Endothelial cell of umbilical vein (primary cell): ENCODE data around the gene FEN1. TPM values are rescaled to one million over a fixed set of nuclear protein-coding genes. Genes with fewer than 3 reads are reported as not detected.

Source experiments
- BruUV-seq: library from RNA; stranded (reverse); fragments of 400-500 nt; replicated peaks from 2 replicates; lab custom pipeline; 2021; lab: Mats Ljungman, UMichigan
- CTCF ChIA-PET: fragments of 300-600, 350-600 bp; sonication (Branson Sonifier 250); formaldehyde crosslinking; loops from one replicate; lab custom pipeline; 2021; ENCODE audit warnings: antibody characterized with exemption, inconsistent platforms; lab: Charles Lee
- POLR2A ChIA-PET: fragments of 300-600, 350-600 bp; sonication (Branson Sonifier 250); formaldehyde crosslinking; loops from one replicate; lab custom pipeline; 2021; ENCODE audit warnings: antibody characterized with exemption, inconsistent platforms; lab: Charles Lee
- DNase-seq: peaks from one replicate; pipeline ENCODE4 v3.0.0-alpha.2; 2011; ENCODE audit warnings: low read depth, low spot score
- FAIRE-seq: peaks from 2 replicates; lab custom pipeline; 2011; peaks lifted over from hg19 to GRCh38; lab: Jason Lieb, UNC
- H2AFZ ChIP-seq: 2 replicates; pipeline ENCODE4 v1.6.0; 2012; ENCODE audit warnings: low read depth, low read length, control low read depth, inconsistent platforms
- H3K27ac ChIP-seq: 2 replicates; pipeline ENCODE4 v1.5.1; 2011; ENCODE audit warnings: low read depth, mild to moderate bottlenecking, control low read depth, low read length, moderate library complexity; ENCODE audit not compliant: insufficient read depth
- H3K27me3 ChIP-seq, 2 experiments: 2 replicates each; pipeline versions ENCODE4 v1.6.0 to v1.6.1; 2011; ENCODE audit warnings: low read length in 2 of 2, mixed read lengths in 1 of 2; ENCODE audit not compliant: control insufficient read depth in 2 of 2, insufficient read depth in 2 of 2
- H3K36me3 ChIP-seq, 2 experiments: 2 replicates in 1 of 2; 3 replicates in 1 of 2; pipeline ENCODE4 v1.5.1; 2011; ENCODE audit warnings: low read length in 2 of 2, mild to moderate bottlenecking in 1 of 2, moderate library complexity in 1 of 2; ENCODE audit not compliant: control insufficient read depth in 2 of 2, insufficient read depth in 2 of 2; ENCODE audit errors: extremely low read depth in 1 of 2
- H3K4me1 ChIP-seq: 3 replicates; pipeline ENCODE4 v1.5.1; 2011; ENCODE audit warnings: mild to moderate bottlenecking, low read length; ENCODE audit not compliant: control insufficient read depth, insufficient read depth; ENCODE audit errors: extremely low read depth
- H3K4me2 ChIP-seq: 2 replicates; pipeline ENCODE4 v1.6.1; 2011; ENCODE audit warnings: low read length, control low read depth, mixed read lengths; ENCODE audit not compliant: insufficient read depth
- H3K4me3 ChIP-seq, 3 experiments: fragments of 200-600 bp in 1 of 3; sonication (generic), shearing (Covaris generic) in 1 of 3; replicated peaks in 1 of 3; 2 replicates each; pipeline ENCODE4 v1.5.1; 2011 to 2016; ENCODE audit warnings: control low read depth in 3 of 3, low read length in 3 of 3, mild to moderate bottlenecking in 2 of 3, inconsistent platforms in 1 of 3, low read depth in 1 of 3, moderate library complexity in 1 of 3; ENCODE audit not compliant: insufficient read depth in 1 of 3
- H3K79me2 ChIP-seq: 2 replicates; pipeline ENCODE4 v1.6.0; 2012; ENCODE audit warnings: low read length, inconsistent platforms; ENCODE audit not compliant: control insufficient read depth, insufficient read depth
- H3K9ac ChIP-seq: replicated peaks from 2 replicates; pipeline ENCODE3; 2011; ENCODE audit warnings: low read length, control low read depth; ENCODE audit not compliant: insufficient read depth; ENCODE audit errors: extremely low read depth
- H3K9me1 ChIP-seq: replicated peaks from 3 replicates; pipeline ENCODE4 v1.6.0; 2011; ENCODE audit warnings: mild to moderate bottlenecking, low read length; ENCODE audit not compliant: control insufficient read depth, insufficient read depth; ENCODE audit errors: extremely low read depth
- H3K9me3 ChIP-seq: replicated peaks from 2 replicates; pipeline ENCODE4 v1.5.1; 2012; ENCODE audit warnings: low read length, inconsistent platforms; ENCODE audit not compliant: control insufficient read depth, insufficient read depth
- H4K20me1 ChIP-seq: replicated peaks from 2 replicates; pipeline ENCODE3; 2011; ENCODE audit warnings: mild to moderate bottlenecking, low read length; ENCODE audit not compliant: control insufficient read depth, insufficient read depth; ENCODE audit errors: extremely low read depth
- CTCF ChIP-seq, 2 donors: IDR thresholded peaks; 1 replicate in 1 of 2; 2 replicates in 1 of 2; pipeline ENCODE4 v1.5.1; 2011; ENCODE audit warnings: low read length in 2 of 2, mild to moderate bottlenecking in 2 of 2, moderate library complexity in 2 of 2, control low read depth in 1 of 2, inconsistent platforms in 1 of 2, low read depth in 1 of 2; ENCODE audit not compliant: insufficient read depth in 1 of 2; ENCODE audit errors: extremely low read depth in 1 of 2
- EZH2 ChIP-seq: IDR thresholded peaks from 2 replicates; pipeline ENCODE4 v1.6.1; 2012; ENCODE audit warnings: borderline replicate concordance, low read depth, mild to moderate bottlenecking, moderate library complexity, low read length, inconsistent platforms; ENCODE audit not compliant: severe bottlenecking
- FOS ChIP-seq: IDR thresholded peaks from 2 replicates; pipeline ENCODE4 v1.6.1; 2011; ENCODE audit warnings: mild to moderate bottlenecking, low read length, moderate library complexity, borderline replicate concordance; ENCODE audit not compliant: insufficient read depth
- GATA2 ChIP-seq: IDR thresholded peaks from 2 replicates; pipeline ENCODE4 v1.7.0; 2011; ENCODE audit warnings: low read depth, mild to moderate bottlenecking, moderate library complexity, mixed read lengths, low read length; ENCODE audit not compliant: insufficient read length, insufficient read depth
- JUN ChIP-seq: IDR thresholded peaks from 2 replicates; pipeline ENCODE4 v1.6.1; 2011; ENCODE audit warnings: borderline replicate concordance, low read depth; ENCODE audit not compliant: insufficient read length, insufficient read depth
- MAX ChIP-seq: IDR thresholded peaks from 2 replicates; pipeline ENCODE4 v1.6.1; 2011; ENCODE audit not compliant: insufficient read depth, insufficient read length
- MYC ChIP-seq: IDR thresholded peaks from one replicate; pipeline ENCODE4 v1.6.1; 2011; ENCODE audit warnings: mild to moderate bottlenecking, low read depth, low read length
- POLR2A ChIP-seq: IDR thresholded peaks from 2 replicates; pipeline ENCODE4 v1.6.1; 2012; ENCODE audit warnings: low read depth, mild to moderate bottlenecking, control low read depth, low read length
- POLR2AphosphoS5 ChIP-seq: IDR thresholded peaks from 2 replicates; pipeline ENCODE4 v1.6.1; 2012; ENCODE audit warnings: low read depth, mild to moderate bottlenecking, control low read depth, low read length, moderate library complexity; ENCODE audit not compliant: insufficient read depth
- dilution Hi-C: fragments of 300-500 bp; cut with MboI; formaldehyde crosslinking; loops from one replicate; pipeline ENCODE4 v1.15.0; 2019; ENCODE audit warnings: low sequenced_read_pairs; ENCODE audit not compliant: extremely low pct_ligation_motif_present
- intact Hi-C: fragments of 100-400 bp; cut with micrococcal nuclease; formaldehyde crosslinking; loops from one replicate; pipeline ENCODE4 v1.10.0; 2022
- polyA plus RNA-seq, 4 experiments: library from polyadenylated mRNA; depleted of rRNA in 3 of 4; stranded (reverse) in 3 of 4; unstranded in 1 of 4; fragments of >200 nt; gene quantifications; 2 replicates each; pipeline versions ENCODE4 v1.2.1 to v1.2.3, GENCODE V29; 2011 to 2012; ENCODE audit warnings: missing spikeins in 1 of 4
- total RNA-seq: library from RNA; stranded (reverse); gene quantifications from 2 replicates; pipeline ENCODE4 v1.2.3, GENCODE V29; 2021

Gene FEN1
- total and polyA plus RNA-seq, 2 donors (not counting 3 experiments of a cell fraction or from before 2014, with no cell fraction given) = 29.3 to 60.5 TPM

GRCh38 chr11:61773356-61773755 lies 19.4 kb upstream of the FEN1 start:
- Histone ChIP-seq H4K20me1 (no peaks in the 10 kb centered on the region), H3K4me2 (no peak overlapping the region), H3K4me1 (peaks cover 6% of the 10 kb centered on the region), H2AFZ (no peak overlapping the region), H3K27ac (no peak overlapping the region), H3K27me3 (no peaks in the 10 kb centered on the region), H3K79me2 (no peaks in the 10 kb centered on the region), H3K9me1 (no peaks in the 10 kb centered on the region), H3K9me3 (no peaks in the 10 kb centered on the region), H3K36me3 (no peaks in the 10 kb centered on the region), H3K9ac (no peak overlapping the region), H3K4me3 (no peak overlapping the region)
- ChIA-PET POLR2A (no interaction called here), CTCF (no interaction called here)
- TF ChIP-seq POLR2AphosphoS5 = no peak
- TF ChIP-seq FOS = no peak
- no peak for TF ChIP-seq JUN
- TF ChIP-seq MYC = no peak
- dilution Hi-C loops (no loop called here), intact Hi-C loops (no loop called here)
- no TSS peak for BruUV-seq
- DNase-seq (no peak), FAIRE-seq (no peak)

DNA sequence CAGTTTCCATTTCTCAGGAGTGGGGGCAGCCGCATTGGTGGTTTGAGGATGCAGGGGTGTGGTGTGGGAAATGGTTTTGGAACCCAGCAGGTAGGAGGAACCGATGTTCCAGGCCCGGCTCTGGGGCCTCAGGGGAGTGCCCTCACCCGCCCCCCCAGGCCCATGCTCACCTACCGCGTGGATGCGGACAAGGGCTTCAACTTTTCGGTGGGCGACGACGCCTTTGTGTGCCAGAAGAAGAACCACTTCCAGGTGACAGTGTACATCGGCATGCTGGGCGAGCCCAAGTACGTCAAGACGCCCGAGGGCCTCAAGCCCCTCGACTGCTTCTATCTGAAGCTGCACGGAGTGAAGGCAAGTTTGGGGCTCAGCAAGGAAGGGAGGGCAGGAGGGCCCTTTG lies 18.9 kb upstream of the FEN1 start:
- Histone ChIP-seq H4K20me1 (no peaks in the 10 kb centered on the region), H3K4me3 (no peak overlapping the region), H3K27me3 (no peaks in the 10 kb centered on the region), H3K9ac (no peak overlapping the region), H3K36me3 (no peaks in the 10 kb centered on the region), H3K9me1 (no peaks in the 10 kb centered on the region), H3K4me1 (peaks cover 6% of the 10 kb centered on the region), H3K4me2 (no peak overlapping the region), H3K27ac (no peak overlapping the region), H3K9me3 (no peaks in the 10 kb centered on the region), H2AFZ (no peak overlapping the region), H3K79me2 (no peaks in the 10 kb centered on the region)
- ChIA-PET POLR2A (no interaction called here), CTCF (interaction anchor here (4.1 kb wide), 1 partner anchor 25 kb away, joined by 91 read pairs; no protein-coding TSS in a partner anchor)
- TF ChIP-seq MYC = no peak
- TF ChIP-seq EZH2 = no peak
- TF ChIP-seq FOS = no peak
- TF ChIP-seq POLR2AphosphoS5 = no peak
- no peak for TF ChIP-seq MAX
- TF ChIP-seq CTCF (IDR thresholded peaks at IDR 0.05; ENCODE audit: extremely low read depth in 1 of 2, insufficient read depth in 1 of 2, low read depth in 1 of 2, low read length in 2 of 2) = no peak
- TF ChIP-seq JUN = no peak
- TF ChIP-seq GATA2 = no peak
- TF ChIP-seq POLR2A = no peak
- DNase-seq (no peak), FAIRE-seq (no peak)
- intact Hi-C loops = no loop called here
- BruUV-seq = no TSS peak
- dilution Hi-C loops = no loop called here
